OCI-LY3 (cell line): ENCODE measurements around the gene SYT8.

ENCODE experiments used
- H2AFZ ChIP-seq: fragments of 200-600, 300-600 bp; shearing (Covaris generic); 2 replicates; pipeline ENCODE4 v1.6.0; 2014; ENCODE audit warnings: antibody characterized with exemption, low read depth, low read length
- H3K27ac ChIP-seq: fragments of 200-600, 300-600 bp; sonication (generic); 2 replicates; pipeline ENCODE4 v1.5.1; 2014; ENCODE audit warnings: mild to moderate bottlenecking, low read length, moderate library complexity, mixed read lengths
- H3K27me3 ChIP-seq: fragments of 200-600, 300-600 bp; sonication (generic); 2 replicates; pipeline ENCODE4 v1.6.1; 2014; ENCODE audit warnings: low read depth, low read length, mixed read lengths
- H3K36me3 ChIP-seq: fragments of 200-600, 300-600 bp; sonication (generic); replicated peaks from 2 replicates; pipeline ENCODE3; 2014; ENCODE audit warnings: low read depth, low read length, mixed read lengths
- H3K4me1 ChIP-seq: fragments of 300-600, 200-600 bp; sonication (generic); 2 replicates; pipeline ENCODE4 v1.6.1; 2014; ENCODE audit warnings: low read length, mixed read lengths
- H3K4me2 ChIP-seq: fragments of 200-600, 300-600 bp; sonication (generic); 2 replicates; pipeline ENCODE4 v1.6.1; 2014; ENCODE audit warnings: low read length, mixed read lengths
- H3K4me3 ChIP-seq: fragments of 300-600, 200-600 bp; sonication (generic); 2 replicates; pipeline ENCODE4 v1.5.1; 2014; ENCODE audit warnings: antibody characterized with exemption, mild to moderate bottlenecking, low read length, moderate library complexity
- H3K79me2 ChIP-seq: fragments of 300-600, 200-600 bp; shearing (Covaris generic); 2 replicates; pipeline ENCODE4 v1.6.1; 2014; ENCODE audit warnings: mild to moderate bottlenecking, low read length, mixed read lengths
- H3K9ac ChIP-seq: fragments of 300-600, 200-600 bp; shearing (Covaris generic); 2 replicates; pipeline ENCODE4 v1.6.0; 2014; ENCODE audit warnings: mild to moderate bottlenecking, low read length, moderate library complexity
- H3K9me3 ChIP-seq: fragments of 200-600, 300-600 bp; shearing (Covaris generic); 2 replicates; pipeline ENCODE4 v1.6.1; 2014; ENCODE audit warnings: low read length, mixed read lengths; ENCODE audit not compliant: insufficient read depth
- H4K20me1 ChIP-seq: fragments of 200-600, 300-600 bp; sonication (generic); 2 replicates; pipeline ENCODE4 v1.6.1; 2016; ENCODE audit warnings: low read length, mixed read lengths; ENCODE audit not compliant: insufficient read depth
- CTCF ChIP-seq: fragments of 200-600, 300-600 bp; sonication (generic); IDR thresholded peaks from 2 replicates; pipeline ENCODE4 v1.5.1; 2014; ENCODE audit warnings: antibody characterized with exemption, low read length, low read depth
- EZH2phosphoT487 ChIP-seq: fragments of 200-600 bp; shearing (Covaris generic); IDR thresholded peaks from 2 replicates; pipeline ENCODE4 v1.6.1; 2018; ENCODE audit warnings: antibody characterized with exemption, mixed run types, low read depth

The SYT8 gene

DNA sequence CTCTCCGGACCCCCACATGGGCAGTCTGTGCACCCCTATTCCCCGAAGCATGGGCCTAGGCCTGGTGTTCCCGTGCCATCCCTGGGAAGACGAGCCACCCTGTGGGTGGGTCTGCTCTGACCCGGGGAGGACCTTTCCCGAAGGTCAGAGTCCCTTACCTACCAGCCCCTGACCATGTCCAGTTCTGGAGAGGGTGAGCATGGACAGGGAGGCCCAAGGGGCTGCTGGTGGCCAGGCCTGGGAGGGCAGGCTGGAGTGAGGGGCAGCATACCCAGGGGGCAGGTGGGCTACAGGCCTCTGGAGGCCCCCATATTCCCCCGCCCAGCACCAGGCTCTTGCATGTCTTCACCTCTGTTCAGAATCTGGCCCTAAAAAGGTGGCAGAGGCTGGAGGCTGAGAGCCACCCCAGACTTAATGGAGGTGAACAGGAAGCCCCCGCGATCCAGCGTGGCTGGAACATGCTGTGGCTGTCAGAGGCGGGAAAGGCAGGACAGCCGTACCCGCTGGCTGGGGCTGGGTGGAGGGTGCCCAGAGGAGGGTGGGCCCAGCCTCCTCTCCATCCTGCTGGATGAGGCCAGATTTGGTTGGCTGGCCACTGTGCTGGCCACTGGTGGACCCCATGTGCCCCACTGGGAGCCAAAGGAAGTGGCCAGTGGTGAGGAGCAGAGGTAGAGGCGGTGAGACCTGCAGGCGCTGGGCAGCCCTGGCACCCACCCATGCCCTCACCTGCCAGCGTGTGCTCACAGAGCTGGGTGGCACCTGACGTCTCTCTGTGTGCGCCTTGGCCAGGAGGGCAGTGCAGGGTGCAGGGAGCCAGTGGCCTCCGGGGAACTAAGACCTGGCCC lies 11.2 kb upstream of the SYT8 start:
- TF ChIP-seq EZH2phosphoT487 (no peak), CTCF (no peak)
- no peak overlapping the region for H3K4me2 ChIP-seq
- H4K20me1 ChIP-seq = no peaks in the 10 kb centered on the region
- no peak overlapping the region for H3K4me3 ChIP-seq
- H3K9ac ChIP-seq = no peak overlapping the region
- no peak overlapping the region for H2AFZ ChIP-seq
- H3K4me1 ChIP-seq = no peaks in the 10 kb centered on the region
- no peak overlapping the region for H3K27ac ChIP-seq
- peaks cover 18% of the 10 kb centered on the region for H3K27me3 ChIP-seq
- no peaks in the 10 kb centered on the region for H3K36me3 ChIP-seq
- H3K79me2 ChIP-seq = no peaks in the 10 kb centered on the region
- no peaks in the 10 kb centered on the region for H3K9me3 ChIP-seq

GRCh38 chr11:1824221-1825038 lies 10.4 kb upstream of the SYT8 start:
- no peaks in the 10 kb centered on the region for H3K36me3 ChIP-seq
- H3K27ac ChIP-seq = no peak overlapping the region
- no peaks in the 10 kb centered on the region for H3K9me3 ChIP-seq
- no peak overlapping the region for H3K9ac ChIP-seq
- TF ChIP-seq CTCF (no peak), EZH2phosphoT487 (no peak)
- no peaks in the 10 kb centered on the region for H4K20me1 ChIP-seq
- H3K4me1 ChIP-seq = no peaks in the 10 kb centered on the region
- H2AFZ ChIP-seq = no peak overlapping the region
- H3K79me2 ChIP-seq = no peaks in the 10 kb centered on the region
- H3K4me2 ChIP-seq = no peak overlapping the region
- no peak overlapping the region for H3K4me3 ChIP-seq
- peaks cover 18% of the 10 kb centered on the region for H3K27me3 ChIP-seq

GRCh38 chr11:1825039-1825740 lies 9.6 kb upstream of the SYT8 start:
- Histone ChIP-seq H3K4me2 (no peak overlapping the region), H3K4me3 (no peak overlapping the region), H3K27me3 (peaks cover 25% of the 10 kb centered on the region), H4K20me1 (no peaks in the 10 kb centered on the region), H3K27ac (no peak overlapping the region), H3K9ac (no peak overlapping the region), H3K9me3 (no peaks in the 10 kb centered on the region), H3K79me2 (no peaks in the 10 kb centered on the region), H2AFZ (no peak overlapping the region), H3K36me3 (no peaks in the 10 kb centered on the region), H3K4me1 (no peaks in the 10 kb centered on the region)
- TF ChIP-seq EZH2phosphoT487 (no peak), CTCF (peak; percentile 62)
